A549 (cell line): ENCODE results near the gene NCAPH2. TPM values are rescaled to one million over a fixed set of nuclear protein-coding genes. Genes with fewer than 3 reads are reported as not detected.
A peak's percentile ranks its signal among the peaks of the same experiment; 100 is the strongest.

Source experiments
- ATAC-seq, 2 experiments: fragments of 200-7000 bp in 1 of 2; fragments of >200 bp in 1 of 2; cut with Nextera tagmentation in 1 of 2; cut with Tn5 transposase in 1 of 2; 3 replicates each; pipeline versions ENCODE4 v1.8.0 to v1.9.1; 2018 to 2020; ENCODE audit warnings: mild to moderate bottlenecking in 1 of 2, moderate library complexity in 1 of 2
- CTCF ChIA-PET: fragments of 300-600 bp; sonication (Branson Sonifier 250); formaldehyde crosslinking; extraction: SDS; loops from one replicate; lab custom pipeline; 2021; ENCODE audit warnings: antibody characterized with exemption, inconsistent platforms; lab: Yijun Ruan, JAX
- POLR2A ChIA-PET: fragments of 350-600 bp; formaldehyde crosslinking; extraction: SDS; loops from one replicate; lab custom pipeline; 2021; ENCODE audit warnings: antibody characterized with exemption, inconsistent platforms; lab: Yijun Ruan, JAX
- DNase-seq, 2 experiments: peaks; one replicate each; pipeline versions ENCODE4 v3.0.0 to v3.0.0-alpha.2; 2011 to 2016; ENCODE audit warnings: low read depth in 1 of 2, low spot score in 1 of 2
- FAIRE-seq: peaks from 2 replicates; lab custom pipeline; 2011; peaks lifted over from hg19 to GRCh38; lab: Jason Lieb, UNC
- H3K27ac ChIP-seq, 2 experiments: fragments of >200 bp; sonication (Bioruptor Twin); formaldehyde crosslinking; 3 replicates each; pipeline ENCODE4 v1.5.1; 2016 to 2017
- H3K4me1 ChIP-seq: fragments of >200 bp; sonication (Bioruptor Twin); formaldehyde crosslinking; 3 replicates; pipeline ENCODE4 v1.6.1; 2016
- H3K4me2 ChIP-seq: fragments of >200 bp; sonication (Bioruptor Twin); formaldehyde crosslinking; 3 replicates; pipeline ENCODE4 v1.6.1; 2016
- H3K4me3 ChIP-seq: fragments of >200 bp; sonication (Bioruptor Twin); formaldehyde crosslinking; 3 replicates; pipeline ENCODE4 v1.5.1; 2016
- H3K9me3 ChIP-seq: fragments of >200 bp; sonication (Bioruptor Twin); formaldehyde crosslinking; 3 replicates; pipeline ENCODE4 v1.6.1; 2016
- ATOH8 ChIP-seq: fragments of 250-450 bp; sonication (Bioruptor Pico); IDR thresholded peaks from 2 replicates; pipeline ENCODE4 v1.5.0; 2020; ENCODE audit warnings: low read depth, mild to moderate bottlenecking, moderate library complexity
- CBX2 ChIP-seq: fragments of 200-600 bp; sonication (generic); IDR thresholded peaks from 2 replicates; pipeline ENCODE4 v1.6.1; 2016; ENCODE audit warnings: low read depth, mild to moderate bottlenecking, borderline replicate concordance
- CEBPB ChIP-seq, 2 experiments: fragments of >200 bp in 1 of 2; sonication (Bioruptor Twin) in 1 of 2; formaldehyde crosslinking in 1 of 2; IDR thresholded peaks; 2 replicates each; pipeline ENCODE4 v1.6.1; 2012 to 2016
- E2F6 ChIP-seq: IDR thresholded peaks from 2 replicates; pipeline ENCODE4 v1.6.1; 2012; ENCODE audit warnings: low read depth, borderline replicate concordance
- EHF ChIP-seq: fragments of 250-450 bp; sonication (Bioruptor Pico); IDR thresholded peaks from 2 replicates; pipeline ENCODE4 v1.5.0; 2020; ENCODE audit warnings: mild to moderate bottlenecking
- EHMT2 ChIP-seq: fragments of 200-600 bp; sonication (generic); IDR thresholded peaks from 2 replicates; pipeline ENCODE4 v1.6.1; 2016; ENCODE audit warnings: antibody characterized with exemption, low read depth, mild to moderate bottlenecking, moderate library complexity
- GATA3 ChIP-seq: IDR thresholded peaks from 2 replicates; pipeline ENCODE4 v1.6.1; 2012; ENCODE audit warnings: borderline replicate concordance
- HOXB13 ChIP-seq: fragments of 250-450 bp; sonication (Bioruptor Pico); IDR thresholded peaks from 2 replicates; pipeline ENCODE4 v1.5.0; 2020; ENCODE audit warnings: low read depth, mild to moderate bottlenecking, moderate library complexity
- HOXB5 ChIP-seq: fragments of 250-450 bp; sonication (Bioruptor Pico); IDR thresholded peaks from 2 replicates; pipeline ENCODE4 v1.5.0; 2020; ENCODE audit warnings: mild to moderate bottlenecking, moderate library complexity
- JUN ChIP-seq, 2 experiments: fragments of >200 bp; sonication (Bioruptor Twin); formaldehyde crosslinking; IDR thresholded peaks; 2 replicates in 1 of 2; 3 replicates in 1 of 2; pipeline ENCODE4 v1.6.1; 2016 to 2017
- PBX3 ChIP-seq: IDR thresholded peaks from 2 replicates; pipeline ENCODE4 v1.6.1; 2012
- POLR2A ChIP-seq: IDR thresholded peaks from 2 replicates; pipeline ENCODE4 v1.6.1; 2012; ENCODE audit warnings: mild to moderate bottlenecking, low read length
- RNF2 ChIP-seq: fragments of 200-600 bp; sonication (generic); IDR thresholded peaks from 2 replicates; pipeline ENCODE4 v1.6.1; 2016; ENCODE audit warnings: low read depth, mild to moderate bottlenecking, antibody characterized with exemption, moderate library complexity, borderline replicate concordance
- TFCP2L1 ChIP-seq: fragments of 250-450 bp; sonication (Bioruptor Pico); IDR thresholded peaks from 2 replicates; pipeline ENCODE4 v1.5.0; 2021; ENCODE audit warnings: mild to moderate bottlenecking
- USF2 ChIP-seq: fragments of 450-650 bp; IDR thresholded peaks from 2 replicates; pipeline ENCODE4 v1.6.1; 2014; ENCODE audit warnings: antibody characterized with exemption
- ZC3H11A ChIP-seq: fragments of 450-650 bp; IDR thresholded peaks from 2 replicates; pipeline ENCODE4 v1.6.1; 2014; ENCODE audit warnings: antibody characterized with exemption, mild to moderate bottlenecking
- WGBS: methylation state at CpG from one replicate; pipeline ENCODE4 v1.1.6; 2017; ENCODE audit errors: missing lambda C conversion rate; 5-methylcytosine and 5-hydroxymethylcytosine counted together
- polyA plus RNA-seq, 4 experiments: library from polyadenylated mRNA; depleted of rRNA in 3 of 4; stranded (reverse); fragments of >200 nt; fragmentation: RNase III in 1 of 4; extraction: RNeasy Plus Mini Kit Qiagen cat#74134 plus additional on column Dnase treatment in 1 of 4; gene quantifications; 2 replicates in 3 of 4; 3 replicates in 1 of 4; pipeline ENCODE4 v1.2.3, GENCODE V29; 2011 to 2017

The NCAPH2 gene
- polyA plus RNA-seq, 2 of the 4 experiments (the other 2 are of a cell fraction): 14.3 to 27.7 TPM

DNA sequence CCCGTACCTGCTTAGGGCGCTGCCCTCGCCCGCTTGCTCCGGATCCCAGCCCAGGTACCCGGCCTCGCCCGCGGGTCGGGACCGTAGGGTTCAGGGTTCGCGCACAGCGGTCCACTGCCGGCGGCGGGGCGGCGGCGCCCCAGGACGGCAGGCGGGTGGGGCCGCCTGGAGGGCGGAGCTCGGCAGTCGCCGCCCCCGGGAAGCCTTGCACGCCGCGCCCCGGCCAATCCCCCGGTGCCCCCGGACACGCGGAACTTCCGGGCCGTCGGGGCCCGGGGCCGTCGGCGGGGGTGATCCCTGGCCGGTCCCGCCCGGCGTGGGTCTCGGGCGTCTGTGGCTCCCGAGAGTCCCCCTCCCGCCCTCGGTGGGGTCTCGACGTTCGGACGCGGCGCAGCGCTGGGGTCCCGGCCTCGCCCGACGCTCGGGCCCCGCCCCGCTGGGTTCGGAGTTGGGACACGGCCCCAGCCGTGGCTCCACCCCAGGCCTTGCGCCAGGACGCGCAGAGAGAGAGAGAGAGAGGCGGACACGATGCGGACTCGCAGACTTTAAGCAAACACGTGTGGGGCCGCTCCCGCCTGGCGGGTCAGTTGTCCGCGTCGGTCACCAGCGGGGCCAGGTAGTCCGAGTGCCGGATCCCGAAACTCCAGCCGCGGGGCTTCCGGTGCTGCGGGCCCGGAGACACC lies 22.0 kb downstream of the NCAPH2 start, which contains the start of gene TYMP (continued):
- TF ChIP-seq RNF2 (no peak), EHMT2 (no peak), CEBPB (IDR thresholded peaks at IDR 0.05) (peak in 1 of 2 experiments; percentile 20; a peak in 1 of 4 replicates)

- TF ChIP-seq HOXB13 (CRISPR knock-in tag) (no peak), CBX2 (no peak), JUN (IDR thresholded peaks at IDR 0.05) (0 out of 5 replicates have a peak, but pooled peaks of 1 of the 2 experiments have one; percentile 3), GATA3 (peak; percentile 23; the same call in 1 of the 2 replicates), HOXB5 (CRISPR knock-in tag) (0 out of 2 replicates have a peak, but pooled peaks have one; percentile 14), ZC3H11A (no peak), USF2 (no peak), E2F6 (peak; percentile 21; the same call in 1 of the 2 replicates)
- TF ChIP-seq, all 56 proteins: peak for 4
- no CpG with 5 or more reads among the region's 21 CpGs for WGBS
- FAIRE-seq (no peak), DNase-seq (peak in 1 of 2 experiments; percentile 71), ATAC-seq (peak in 1 of 2 experiments; percentile 0; a peak in 2 of 6 replicates)
- POLR2A ChIA-PET: interaction anchor here (0.7 kb wide), 1 partner anchor 9 kb away, joined by 5 read pairs; no protein-coding TSS in a partner anchor
- Histone ChIP-seq H3K9me3 (no peaks in the 10 kb centered on the region), H3K4me3 (peak overlapping the region; percentile 64), H3K27ac (peak overlapping the region; percentile 95 to 98), H3K4me1 (peaks cover 29% of the 10 kb centered on the region), H3K4me2 (peak overlapping the region; percentile 92)
- CTCF ChIA-PET: no interaction called here
Measured at GRCh38 chr22:50530580-50530876, 22.5 kb downstream of the NCAPH2 start.

DNA sequence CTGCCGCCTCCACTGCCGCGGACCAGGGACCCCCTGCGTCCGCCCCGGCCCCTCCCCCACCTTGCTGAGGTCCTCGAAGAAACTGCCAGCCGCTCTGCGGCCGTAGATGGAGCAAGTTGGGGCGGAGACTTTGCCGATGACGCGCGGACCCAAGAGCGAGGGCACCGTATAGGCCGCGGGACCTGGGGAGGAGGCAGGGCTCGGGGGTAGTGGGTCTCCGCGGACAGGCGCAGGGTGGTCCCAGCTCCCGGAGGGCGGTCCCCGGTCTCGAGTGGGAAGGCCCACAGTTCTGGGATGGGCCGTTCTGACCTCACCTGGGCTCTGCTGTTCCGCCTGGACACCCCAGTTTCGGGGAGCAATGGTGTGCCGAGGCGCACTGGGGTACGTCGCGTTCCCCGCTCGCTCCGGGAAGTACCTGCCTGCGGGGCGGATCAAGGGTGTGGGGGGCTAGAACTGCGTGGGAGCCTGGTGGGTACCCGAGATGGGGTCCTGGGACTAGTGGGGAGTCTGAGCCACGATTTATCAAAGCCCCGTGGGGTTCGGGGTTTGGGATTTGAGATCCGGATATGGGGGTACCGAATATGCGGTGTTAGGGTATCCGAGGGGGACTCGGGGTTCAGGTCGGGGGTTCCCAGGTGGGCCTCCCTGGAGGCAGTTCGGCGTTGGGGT lies 23.0 kb downstream of the NCAPH2 start:
- CTCF ChIA-PET: interaction anchor here (0.8 kb wide), 1 partner anchor 14 kb away, joined by 3 read pairs; the partner anchor contains the start of gene KLHDC7B
- POLR2A ChIA-PET: interaction anchor here (0.7 to 1.0 kb wide), 2 partner anchors 9 to 32 kb away, joined by 3 to 5 read pairs; partner anchors contain the start of gene SYCE3
- H3K4me3 ChIP-seq: peak overlapping the region; percentile 64
- DNase-seq (peak; percentile 60 to 91), FAIRE-seq (no peak), ATAC-seq (peak; percentile 48 to 69)
- H3K9me3 ChIP-seq: no peaks in the 10 kb centered on the region
- TF ChIP-seq TFCP2L1 (0 out of 2 replicates have a peak, but pooled peaks have one; percentile 15), HOXB5 (CRISPR knock-in tag) (no peak), EHF (CRISPR knock-in tag) (0 out of 2 replicates have a peak, but pooled peaks have one; percentile 23), JUN (IDR thresholded peaks at IDR 0.05) (peak in 1 of 2 experiments; percentile 21; a peak in 2 of 5 replicates), PBX3 (peak; percentile 35; the same call in 1 of the 2 replicates), POLR2A (peak; percentile 67), ATOH8 (CRISPR knock-in tag) (no peak)
- TF ChIP-seq, all 56 proteins: peak for 5
- H3K27ac ChIP-seq: peak overlapping the region; percentile 95 to 98
- H3K4me2 ChIP-seq: peak overlapping the region; percentile 92
- H3K4me1 ChIP-seq: peaks cover 29% of the 10 kb centered on the region
- WGBS: 0% methylated on average over 2 of the region's 53 CpGs
